ENCODE results near the gene KRTAP16-1. TPM values are rescaled to one million over a fixed set of nuclear protein-coding genes. Genes with fewer than 3 reads are reported as not detected.

KRTAP16-1 gene
- total RNA-seq, 1 experiment from 2014 or later, result not detected

GRCh38 chr17:41343029-41343428 is 33.9 kb upstream of the KRTAP16-1 start:
- no peaks in the 10 kb centered on the region for H3K9me3 ChIP-seq (ENCODE audit: low read length)
- H3K36me3 ChIP-seq (ENCODE audit: low read depth, low read length), result no peaks in the 10 kb centered on the region
- H2AFZ ChIP-seq (ENCODE audit: low read length), result no peak overlapping the region
- BruUV-seq (replicated peaks), result no TSS peak
- H3K4me2 ChIP-seq (ENCODE audit: low read length), result no peak overlapping the region
- H3K4me3 ChIP-seq (ENCODE audit: low read length), result no peak overlapping the region
- H3K27me3 ChIP-seq (ENCODE audit: low read length), result no peaks in the 10 kb centered on the region
- no peaks in the 10 kb centered on the region for H3K4me1 ChIP-seq (ENCODE audit: insufficient read depth, low read length)
- H3K27ac ChIP-seq (ENCODE audit: low read length), result no peak overlapping the region
- no peak for TF ChIP-seq EZH2phosphoT487 (IDR thresholded peaks at IDR 0.05; ENCODE audit: borderline replicate concordance, low read length)
- no peak for TF ChIP-seq CTCF (conservative IDR thresholded peaks at IDR 0.05; ENCODE audit: low read depth, low read length)
- TF ChIP-seq EZH2 (IDR thresholded peaks at IDR 0.05; ENCODE audit: low read length, unreplicated experiment), result no peak
- DNase-seq (no peak), ATAC-seq (no peak)
- ChIA-PET CTCF (no interaction called here), POLR2A (ENCODE audit: unreplicated experiment) (no interaction called here)
- H3K9ac ChIP-seq (ENCODE audit: low read length), result no peak overlapping the region
- no peaks in the 10 kb centered on the region for H4K20me1 ChIP-seq (ENCODE audit: low read length)
- H3K9me2 ChIP-seq (replicated peaks; ENCODE audit: low read length), result no peaks in the 10 kb centered on the region
- no peaks in the 10 kb centered on the region for H3F3A ChIP-seq (ENCODE audit: low read length, unreplicated experiment)
- H3K79me2 ChIP-seq (ENCODE audit: low read length), result no peaks in the 10 kb centered on the region
- intact Hi-C loops (cut with micrococcal nuclease), result no loop called here

GRCh38 chr17:41340934-41341861 is 32.1 kb upstream of the KRTAP16-1 start:
- DNase-seq (no peak), ATAC-seq (no peak)
- H2AFZ ChIP-seq (ENCODE audit: low read length), result no peak overlapping the region
- intact Hi-C loops (cut with micrococcal nuclease), result no loop called here
- H4K20me1 ChIP-seq (ENCODE audit: low read length), result no peaks in the 10 kb centered on the region
- no peak overlapping the region for H3K4me3 ChIP-seq (ENCODE audit: low read length)
- no peak overlapping the region for H3K9ac ChIP-seq (ENCODE audit: low read length)
- H3K4me1 ChIP-seq (ENCODE audit: insufficient read depth, low read length), result no peaks in the 10 kb centered on the region
- ChIA-PET POLR2A (ENCODE audit: unreplicated experiment) (no interaction called here), CTCF (no interaction called here)
- H3K79me2 ChIP-seq (ENCODE audit: low read length), result no peaks in the 10 kb centered on the region
- H3K36me3 ChIP-seq (ENCODE audit: low read depth, low read length), result no peaks in the 10 kb centered on the region
- no peak for TF ChIP-seq CTCF (conservative IDR thresholded peaks at IDR 0.05; ENCODE audit: low read depth, low read length)
- TF ChIP-seq EZH2 (IDR thresholded peaks at IDR 0.05; ENCODE audit: low read length, unreplicated experiment), result no peak
- no peak for TF ChIP-seq EZH2phosphoT487 (IDR thresholded peaks at IDR 0.05; ENCODE audit: borderline replicate concordance, low read length)
- H3K27me3 ChIP-seq (ENCODE audit: low read length), result no peaks in the 10 kb centered on the region
- H3K9me3 ChIP-seq (ENCODE audit: low read length), result no peaks in the 10 kb centered on the region
- H3F3A ChIP-seq (ENCODE audit: low read length, unreplicated experiment), result no peaks in the 10 kb centered on the region
- H3K9me2 ChIP-seq (replicated peaks; ENCODE audit: low read length), result no peaks in the 10 kb centered on the region
- no peak overlapping the region for H3K27ac ChIP-seq (ENCODE audit: low read length)
- no peak overlapping the region for H3K4me2 ChIP-seq (ENCODE audit: low read length)
- no TSS peak for BruUV-seq (replicated peaks)

GRCh38 chr17:41340494-41340893 is 31.4 kb upstream of the KRTAP16-1 start:
- intact Hi-C loops (cut with micrococcal nuclease), result no loop called here
- no peak for TF ChIP-seq EZH2 (IDR thresholded peaks at IDR 0.05; ENCODE audit: low read length, unreplicated experiment)
- TF ChIP-seq CTCF (conservative IDR thresholded peaks at IDR 0.05; ENCODE audit: low read depth, low read length), result no peak
- no peak for TF ChIP-seq EZH2phosphoT487 (IDR thresholded peaks at IDR 0.05; ENCODE audit: borderline replicate concordance, low read length)
- no peak for ATAC-seq

More at GRCh38 chr17:41340494-41340893, 31.4 kb upstream of the KRTAP16-1 start:
- no TSS peak for BruUV-seq (replicated peaks)
- Histone ChIP-seq H3K9me3 (ENCODE audit: low read length) (no peaks in the 10 kb centered on the region), H3K4me2 (ENCODE audit: low read length) (no peak overlapping the region), H3F3A (ENCODE audit: low read length, unreplicated experiment) (no peaks in the 10 kb centered on the region), H3K9me2 (replicated peaks; ENCODE audit: low read length) (no peaks in the 10 kb centered on the region), H3K4me1 (ENCODE audit: insufficient read depth, low read length) (no peaks in the 10 kb centered on the region), H3K27me3 (ENCODE audit: low read length) (no peaks in the 10 kb centered on the region), H3K9ac (ENCODE audit: low read length) (no peak overlapping the region), H4K20me1 (ENCODE audit: low read length) (no peaks in the 10 kb centered on the region), H3K4me3 (ENCODE audit: low read length) (no peak overlapping the region), H3K79me2 (ENCODE audit: low read length) (no peaks in the 10 kb centered on the region), H3K36me3 (ENCODE audit: low read depth, low read length) (no peaks in the 10 kb centered on the region), H3K27ac (ENCODE audit: low read length) (no peak overlapping the region), H2AFZ (ENCODE audit: low read length) (no peak overlapping the region)
- no peak for DNase-seq
- ChIA-PET CTCF (no interaction called here), POLR2A (ENCODE audit: unreplicated experiment) (interaction anchor here (0.7 kb wide), 1 partner anchor 495 kb away, joined by 3 read pairs; no protein-coding TSS in a partner anchor)
